Measurements from ENCODE around the gene ROBO1. TPM values are rescaled to one million over a fixed set of nuclear protein-coding genes. Genes with fewer than 3 reads are reported as not detected.

ROBO1 gene
- total RNA-seq, 1 experiment from 2014 or later = 33.9 TPM

DNA sequence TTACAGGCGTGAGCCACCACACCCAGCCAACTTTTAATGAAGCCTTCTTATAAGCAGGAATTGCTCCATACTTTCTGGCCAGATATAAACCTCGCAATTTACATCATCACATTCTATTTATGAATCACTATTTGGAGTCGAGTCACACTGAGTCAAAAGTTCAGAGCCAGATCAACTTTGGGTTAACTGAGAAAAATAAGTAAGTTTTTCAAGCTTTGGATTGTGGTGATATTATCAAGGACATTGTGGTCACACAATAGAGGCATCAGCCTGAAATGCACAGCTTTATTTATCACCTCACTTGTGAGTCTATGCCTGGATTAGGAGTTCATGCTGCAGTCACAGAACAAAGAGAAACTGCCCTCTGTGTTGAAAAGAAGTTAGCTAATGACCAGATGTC is 1163.5 kb downstream of the ROBO1 start:
- H3K36me3 Mint-ChIP-seq (ENCODE audit: insufficient read depth, unreplicated experiment) = no peaks in the 10 kb centered on the region
- CTCF ChIA-PET = no interaction called here

DNA sequence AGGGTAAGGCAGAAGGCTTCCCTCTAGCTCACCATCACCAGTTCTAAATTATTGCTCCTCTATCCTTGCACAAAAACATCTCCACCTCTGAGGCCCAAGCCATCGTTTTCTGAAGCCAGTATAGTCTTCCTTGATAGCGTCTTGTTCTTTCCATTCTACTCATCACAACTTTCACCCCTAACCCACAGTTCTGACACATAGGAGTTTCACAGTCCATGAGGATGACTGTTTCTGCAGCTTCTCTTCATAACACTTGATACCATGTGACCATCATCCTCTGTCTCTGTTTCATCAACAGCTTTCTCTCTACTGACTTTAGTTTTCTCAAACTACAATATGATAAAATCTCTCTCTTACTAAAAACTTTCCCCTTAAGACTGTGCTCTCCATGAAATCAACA is 1166.5 kb downstream of the ROBO1 start:
- CTCF ChIA-PET = no interaction called here

More for the DNA sequence above, 1163.5 kb downstream of the ROBO1 start:
- no peaks in the 10 kb centered on the region for H3K27me3 Mint-ChIP-seq (ENCODE audit: unreplicated experiment)
- no peak overlapping the region for H3K27ac Mint-ChIP-seq (ENCODE audit: unreplicated experiment)
- H3K4me1 Mint-ChIP-seq (ENCODE audit: low read depth, unreplicated experiment) = no peaks in the 10 kb centered on the region
- H3K9me3 Mint-ChIP-seq (ENCODE audit: low read depth, unreplicated experiment) = no peaks in the 10 kb centered on the region
- no peak for DNase-seq
- intact Hi-C loops (cut with micrococcal nuclease; ENCODE audit: unreplicated experiment) = no loop called here
- TF ChIP-seq, protein P1, sequence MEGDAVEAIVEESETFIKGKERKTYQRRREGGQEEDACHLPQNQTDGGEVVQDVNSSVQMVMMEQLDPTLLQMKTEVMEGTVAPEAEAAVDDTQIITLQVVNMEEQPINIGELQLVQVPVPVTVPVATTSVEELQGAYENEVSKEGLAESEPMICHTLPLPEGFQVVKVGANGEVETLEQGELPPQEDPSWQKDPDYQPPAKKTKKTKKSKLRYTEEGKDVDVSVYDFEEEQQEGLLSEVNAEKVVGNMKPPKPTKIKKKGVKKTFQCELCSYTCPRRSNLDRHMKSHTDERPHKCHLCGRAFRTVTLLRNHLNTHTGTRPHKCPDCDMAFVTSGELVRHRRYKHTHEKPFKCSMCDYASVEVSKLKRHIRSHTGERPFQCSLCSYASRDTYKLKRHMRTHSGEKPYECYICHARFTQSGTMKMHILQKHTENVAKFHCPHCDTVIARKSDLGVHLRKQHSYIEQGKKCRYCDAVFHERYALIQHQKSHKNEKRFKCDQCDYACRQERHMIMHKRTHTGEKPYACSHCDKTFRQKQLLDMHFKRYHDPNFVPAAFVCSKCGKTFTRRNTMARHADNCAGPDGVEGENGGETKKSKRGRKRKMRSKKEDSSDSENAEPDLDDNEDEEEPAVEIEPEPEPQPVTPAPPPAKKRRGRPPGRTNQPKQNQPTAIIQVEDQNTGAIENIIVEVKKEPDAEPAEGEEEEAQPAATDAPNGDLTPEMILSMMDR (IDR thresholded peaks at IDR 0.05; ENCODE audit: unreplicated experiment) = no peak
- H3K4me3 Mint-ChIP-seq (ENCODE audit: low read depth, unreplicated experiment) = no peak overlapping the region
- BruUV-seq (replicated peaks) = no TSS peak

DNA sequence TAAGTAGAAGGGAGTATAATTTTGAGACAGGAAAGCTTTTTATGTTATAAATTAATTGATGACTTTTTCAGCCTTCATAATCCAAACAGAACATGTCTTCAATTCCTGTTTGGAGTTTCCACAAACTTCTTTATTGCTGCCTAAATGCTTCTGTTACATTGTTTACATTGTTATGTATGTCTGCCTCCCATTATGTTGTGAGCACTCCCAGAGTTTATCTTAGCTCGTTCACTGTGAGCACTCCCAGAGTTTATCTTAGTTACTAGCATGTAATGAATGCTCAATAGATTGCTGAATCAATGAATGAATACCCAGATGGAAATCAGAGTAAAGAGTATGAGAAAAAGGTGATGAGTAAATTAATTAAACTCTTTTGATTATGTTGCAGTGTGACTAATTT is 1178.0 kb downstream of the ROBO1 start:
- no TSS peak for BruUV-seq (replicated peaks)
- intact Hi-C loops (cut with micrococcal nuclease; ENCODE audit: unreplicated experiment) = no loop called here
- no peak for DNase-seq
- no peak overlapping the region for H3K4me3 Mint-ChIP-seq (ENCODE audit: low read depth, unreplicated experiment)
- no peaks in the 10 kb centered on the region for H3K36me3 Mint-ChIP-seq (ENCODE audit: insufficient read depth, unreplicated experiment)
- TF ChIP-seq, protein P1 (IDR thresholded peaks at IDR 0.05; ENCODE audit: unreplicated experiment) = no peak
- no peaks in the 10 kb centered on the region for H3K4me1 Mint-ChIP-seq (ENCODE audit: low read depth, unreplicated experiment)
- no peaks in the 10 kb centered on the region for H3K27me3 Mint-ChIP-seq (ENCODE audit: unreplicated experiment)
- H3K27ac Mint-ChIP-seq (ENCODE audit: unreplicated experiment) = no peak overlapping the region
- CTCF ChIA-PET = no interaction called here
- H3K9me3 Mint-ChIP-seq (ENCODE audit: low read depth, unreplicated experiment) = no peaks in the 10 kb centered on the region

More for the DNA sequence above, 1166.5 kb downstream of the ROBO1 start:
- Mint-ChIP-seq H3K27ac (ENCODE audit: unreplicated experiment) (no peak overlapping the region), H3K36me3 (ENCODE audit: insufficient read depth, unreplicated experiment) (no peaks in the 10 kb centered on the region), H3K4me1 (ENCODE audit: low read depth, unreplicated experiment) (no peaks in the 10 kb centered on the region), H3K27me3 (ENCODE audit: unreplicated experiment) (no peaks in the 10 kb centered on the region), H3K4me3 (ENCODE audit: low read depth, unreplicated experiment) (no peak overlapping the region), H3K9me3 (ENCODE audit: low read depth, unreplicated experiment) (no peaks in the 10 kb centered on the region)
- TF ChIP-seq, protein P1 (IDR thresholded peaks at IDR 0.05; ENCODE audit: unreplicated experiment) = no peak
- no TSS peak for BruUV-seq (replicated peaks)
- no peak for DNase-seq
- intact Hi-C loops (cut with micrococcal nuclease; ENCODE audit: unreplicated experiment) = no loop called here

DNA sequence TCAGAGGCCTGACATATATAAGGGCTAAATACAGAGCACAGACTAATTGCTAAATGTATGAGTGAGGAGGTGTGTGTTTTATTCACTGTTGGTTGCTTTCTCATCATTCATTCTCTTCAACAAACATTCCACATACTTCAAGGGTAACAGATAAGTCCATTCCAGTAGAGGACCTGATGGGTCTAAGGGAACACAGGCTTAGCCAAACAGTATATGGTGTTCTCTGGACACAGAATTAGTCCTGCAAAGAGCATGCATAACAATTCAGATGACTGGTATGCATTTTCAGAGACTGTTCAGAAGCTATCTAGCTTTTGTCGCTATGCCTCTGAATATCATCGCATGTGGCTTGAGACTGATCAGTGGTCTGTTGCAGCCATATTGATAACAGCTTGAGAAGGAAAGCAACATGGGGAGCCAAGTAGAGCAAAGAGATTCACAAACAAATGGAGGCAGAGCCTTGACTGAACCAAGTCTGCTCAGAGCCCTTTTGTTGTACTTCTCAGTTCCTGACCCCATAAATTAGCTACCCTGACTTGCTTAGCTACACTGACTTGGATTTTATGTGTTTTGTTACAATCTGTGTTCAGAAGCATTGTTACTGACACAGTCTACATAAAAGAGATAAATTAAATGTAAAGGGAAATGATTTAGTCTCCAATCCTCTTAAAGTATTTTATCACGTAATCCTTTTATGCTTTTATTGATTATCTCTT is 1178.7 kb downstream of the ROBO1 start:
- intact Hi-C loops (cut with micrococcal nuclease; ENCODE audit: unreplicated experiment) = no loop called here
- Mint-ChIP-seq H3K27me3 (ENCODE audit: unreplicated experiment) (no peaks in the 10 kb centered on the region), H3K27ac (ENCODE audit: unreplicated experiment) (no peak overlapping the region), H3K9me3 (ENCODE audit: low read depth, unreplicated experiment) (no peaks in the 10 kb centered on the region), H3K36me3 (ENCODE audit: insufficient read depth, unreplicated experiment) (no peaks in the 10 kb centered on the region), H3K4me1 (ENCODE audit: low read depth, unreplicated experiment) (no peaks in the 10 kb centered on the region), H3K4me3 (ENCODE audit: low read depth, unreplicated experiment) (no peak overlapping the region)
- BruUV-seq (replicated peaks) = no TSS peak
- TF ChIP-seq, protein P1 (IDR thresholded peaks at IDR 0.05; ENCODE audit: unreplicated experiment) = no peak
- CTCF ChIA-PET = no interaction called here
- DNase-seq = no peak
